Measurements from ENCODE around the gene SDK2. TPM values are rescaled to one million over a fixed set of nuclear protein-coding genes. Genes with fewer than 3 reads are reported as not detected.

Gene SDK2
- total RNA-seq, 2 donors from 2014 or later: 0.94 to 2.1 TPM

DNA sequence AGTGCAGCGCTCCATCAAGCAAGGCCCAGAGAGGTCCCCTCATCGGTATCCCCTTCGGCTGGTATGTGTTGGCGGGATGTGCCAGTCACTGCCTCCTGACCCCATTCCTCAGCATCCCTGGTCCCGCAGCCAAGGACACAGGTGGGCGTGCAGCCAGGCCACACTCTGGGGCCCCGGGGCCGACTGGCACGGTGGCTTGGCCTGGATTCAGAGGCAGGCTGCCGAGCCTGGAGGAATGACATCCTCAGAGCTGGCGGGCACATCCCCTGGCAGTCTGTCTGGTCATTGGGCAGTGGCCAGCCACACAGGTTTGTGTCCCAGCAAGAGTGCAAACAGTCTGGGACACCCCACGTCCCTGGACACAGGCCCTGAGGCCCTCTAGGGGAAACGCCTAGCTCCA lies 111.1 kb downstream of the SDK2 start:
- ATAC-seq (peak; percentile 91 to 92), DNase-seq (peak; percentile 83)
- intact Hi-C loops (cut with DNase I): loop anchor here in 1 of 2 donors (2.0 kb wide), 1 partner anchor 52 kb away; no protein-coding TSS in a partner anchor

DNA sequence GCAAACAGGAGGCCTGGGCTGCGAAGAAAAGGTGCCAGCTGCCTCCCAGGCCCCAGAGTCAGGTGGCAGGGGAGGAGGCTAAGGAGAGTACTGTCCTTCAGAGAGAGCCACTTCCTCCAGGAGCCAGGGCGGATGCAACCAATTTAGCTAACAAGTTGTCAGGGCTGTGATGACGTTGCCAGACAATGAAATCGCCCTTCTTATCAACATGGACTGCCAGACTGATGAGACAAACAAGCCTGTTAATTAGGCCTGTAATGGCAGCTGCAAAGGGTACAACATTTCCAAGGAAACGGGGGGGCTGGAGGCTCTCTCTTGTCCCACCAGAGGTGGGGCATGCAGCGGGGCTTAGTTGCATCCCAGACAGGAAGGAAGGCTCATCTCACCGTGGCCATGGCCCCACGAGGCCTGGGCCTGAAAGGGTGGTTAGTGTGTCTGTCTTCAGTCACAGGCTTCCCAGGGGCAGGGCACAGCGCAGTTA lies 111.8 kb downstream of the SDK2 start:
- intact Hi-C loops (cut with DNase I): loop anchor here in 1 of 2 donors (2.0 kb wide), 1 partner anchor 52 kb away; no protein-coding TSS in a partner anchor
- peak; percentile 5 to 62 for ATAC-seq
- no peak for DNase-seq

GRCh38 chr17:73531158-73531557 lies 113.1 kb downstream of the SDK2 start:
- ATAC-seq: no peak
- no peak for DNase-seq
- intact Hi-C loops (cut with DNase I): no loop called here

DNA sequence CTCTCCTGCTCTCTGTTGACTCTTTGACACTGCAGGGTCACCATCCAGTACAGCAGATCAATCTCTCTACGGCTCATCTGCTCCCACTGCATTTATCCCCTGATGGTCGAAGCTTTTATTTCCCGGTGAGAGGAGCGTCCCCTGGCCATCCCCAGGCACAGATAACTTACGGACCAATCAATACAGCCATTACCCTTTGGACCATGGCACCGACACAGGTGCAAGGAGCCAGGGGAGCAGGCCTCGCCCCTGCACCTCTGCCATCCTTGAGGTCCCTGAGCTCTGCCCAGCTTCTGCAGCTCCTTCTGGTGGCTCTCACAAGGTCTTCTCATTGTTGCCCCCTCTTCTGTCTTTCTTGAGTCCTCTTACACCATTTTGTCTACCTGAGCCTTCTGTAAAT lies 115.6 kb downstream of the SDK2 start:
- ATAC-seq (no peak), DNase-seq (no peak)
- intact Hi-C loops (cut with DNase I): no loop called here

- ATAC-seq (no peak), DNase-seq (no peak)
- intact Hi-C loops (cut with DNase I): no loop called here
Measured at GRCh38 chr17:73526952-73527351, 117.3 kb downstream of the SDK2 start.

- DNase-seq: no peak
- ATAC-seq: no peak
- intact Hi-C loops (cut with DNase I): no loop called here
Measured at GRCh38 chr17:73524941-73525679, 119.1 kb downstream of the SDK2 start.

- ATAC-seq: no peak
- DNase-seq: no peak
- intact Hi-C loops (cut with DNase I): no loop called here
Measured at GRCh38 chr17:73522696-73523095, 121.5 kb downstream of the SDK2 start.

- no peak for DNase-seq
- ATAC-seq: no peak
- intact Hi-C loops (cut with DNase I): no loop called here
Measured at GRCh38 chr17:73522107-73522506, 122.1 kb downstream of the SDK2 start.

- intact Hi-C loops (cut with DNase I): no loop called here
- DNase-seq (no peak), ATAC-seq (no peak)
Measured at GRCh38 chr17:73521376-73521775, 122.9 kb downstream of the SDK2 start.

DNA sequence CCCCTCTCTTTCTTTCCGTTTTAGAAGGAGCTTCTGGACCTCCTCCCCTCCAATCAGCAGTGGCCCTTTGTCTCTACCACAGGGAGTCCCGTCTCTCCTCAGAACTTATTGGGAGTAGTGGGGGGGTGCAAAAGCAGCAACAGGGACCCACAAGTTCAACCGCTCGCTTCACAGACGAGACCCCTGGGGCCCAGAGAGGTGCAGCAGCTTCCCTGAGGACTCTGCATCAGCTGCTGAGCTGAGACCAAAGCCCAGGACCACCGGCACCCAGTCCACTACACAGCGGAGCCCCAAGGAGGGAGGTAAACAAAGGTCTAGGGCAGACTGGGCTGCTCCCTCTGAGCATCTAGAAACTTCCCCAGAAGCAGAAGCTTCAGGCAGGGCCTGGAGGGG lies 123.9 kb downstream of the SDK2 start:
- DNase-seq (no peak), ATAC-seq (no peak)
- intact Hi-C loops (cut with DNase I): no loop called here

DNA sequence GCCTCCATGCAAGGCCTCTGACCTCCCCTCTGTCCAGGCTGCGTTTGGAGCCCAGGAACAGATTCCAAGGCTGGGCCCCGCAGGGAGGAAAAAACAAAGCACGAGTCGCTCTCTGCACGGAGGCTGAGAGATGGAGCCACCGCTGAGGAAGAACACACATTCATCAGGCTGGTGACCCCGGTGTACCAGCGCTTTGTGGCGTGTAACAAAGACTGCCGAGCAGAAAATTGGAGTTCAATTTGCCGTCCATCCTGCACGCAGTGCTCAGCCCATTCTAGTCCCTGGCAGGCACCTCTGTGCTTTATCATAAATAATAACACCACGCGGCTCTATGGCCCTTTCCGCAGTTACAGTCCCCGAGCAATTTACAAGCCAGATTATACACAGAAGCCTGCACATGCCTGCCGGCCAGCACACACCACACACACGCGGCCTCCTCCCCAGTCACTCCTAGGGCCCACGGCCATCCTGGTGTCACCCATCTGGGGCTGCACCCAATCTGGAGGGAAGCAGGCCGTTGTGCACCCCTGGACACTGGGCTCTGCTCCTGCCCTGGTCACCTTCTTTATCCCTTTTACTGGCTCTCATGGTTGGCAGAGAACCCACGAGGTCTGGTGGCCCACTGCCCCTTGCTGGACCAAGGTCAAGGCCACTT lies 124.4 kb downstream of the SDK2 start:
- DNase-seq (no peak), ATAC-seq (no peak)
- intact Hi-C loops (cut with DNase I): no loop called here

- DNase-seq (no peak), ATAC-seq (no peak)
- intact Hi-C loops (cut with DNase I): no loop called here
Measured at GRCh38 chr17:73519011-73519410, 125.2 kb downstream of the SDK2 start.

DNA sequence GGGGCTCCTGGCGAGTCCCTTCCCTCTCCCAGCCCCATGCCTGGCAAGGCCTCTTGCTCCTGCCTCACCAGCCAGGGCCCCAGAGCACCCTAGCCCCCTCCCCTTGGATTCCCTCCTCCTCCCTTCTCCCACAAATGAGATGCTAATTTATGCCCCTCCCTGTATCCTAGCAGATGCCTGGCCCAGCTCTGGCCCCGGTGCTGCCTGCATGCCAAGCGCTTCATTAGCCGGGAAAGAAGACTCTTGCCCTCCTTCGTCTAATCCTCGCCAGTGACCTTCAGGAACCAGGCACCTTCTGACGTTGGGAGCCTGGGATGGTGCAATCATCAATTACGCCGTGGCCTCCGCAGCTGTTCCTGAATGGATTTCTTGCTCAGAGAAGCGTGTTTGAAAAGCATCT lies 127.8 kb downstream of the SDK2 start:
- intact Hi-C loops (cut with DNase I): no loop called here
- DNase-seq: no peak
- ATAC-seq: no peak

DNA sequence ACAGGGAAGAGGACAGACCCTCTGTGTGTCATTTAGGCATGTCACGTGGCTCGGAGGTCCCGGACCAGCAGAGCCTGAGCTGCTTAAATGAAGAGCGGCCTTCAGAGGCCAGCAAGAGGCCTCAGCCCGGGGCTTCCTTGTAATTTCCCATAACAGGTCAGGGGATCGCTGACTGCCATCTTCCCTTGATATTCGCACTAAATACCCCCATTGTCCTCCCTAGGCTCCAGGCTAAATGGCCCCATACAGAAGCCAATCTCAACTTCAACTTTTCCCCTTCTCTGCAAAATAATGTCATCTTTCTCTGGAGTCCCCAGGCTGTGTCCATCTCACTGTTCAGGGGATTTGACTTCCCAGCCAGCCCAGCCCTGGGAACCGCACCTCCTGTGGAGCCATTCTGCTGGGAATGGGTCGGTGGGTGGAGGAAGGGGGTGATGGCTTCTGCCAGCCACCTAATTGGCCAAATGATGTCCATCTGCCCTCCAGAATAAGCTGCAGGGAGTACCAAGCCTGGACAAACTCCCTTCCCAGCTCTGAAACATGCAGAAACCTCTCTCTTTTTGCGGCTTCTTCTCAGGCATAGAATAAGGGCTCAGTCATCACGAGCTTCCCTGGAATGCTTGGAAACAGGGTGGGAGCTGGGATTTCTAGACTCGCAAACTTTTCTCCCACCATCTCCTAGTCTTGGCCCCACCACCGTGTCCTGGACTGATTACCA lies 129.9 kb downstream of the SDK2 start:
- intact Hi-C loops (cut with DNase I): no loop called here
- ATAC-seq: no peak
- DNase-seq: no peak

GRCh38 chr17:73513426-73513825 lies 130.8 kb downstream of the SDK2 start:
- DNase-seq (no peak), ATAC-seq (no peak)
- intact Hi-C loops (cut with DNase I): no loop called here

- no peak for DNase-seq
- intact Hi-C loops (cut with DNase I): no loop called here
- ATAC-seq: no peak
Measured at GRCh38 chr17:73511719-73512115, 132.5 kb downstream of the SDK2 start.

GRCh38 chr17:73510981-73511718 lies 133.1 kb downstream of the SDK2 start:
- ATAC-seq (no peak), DNase-seq (no peak)
- intact Hi-C loops (cut with DNase I): no loop called here

DNA sequence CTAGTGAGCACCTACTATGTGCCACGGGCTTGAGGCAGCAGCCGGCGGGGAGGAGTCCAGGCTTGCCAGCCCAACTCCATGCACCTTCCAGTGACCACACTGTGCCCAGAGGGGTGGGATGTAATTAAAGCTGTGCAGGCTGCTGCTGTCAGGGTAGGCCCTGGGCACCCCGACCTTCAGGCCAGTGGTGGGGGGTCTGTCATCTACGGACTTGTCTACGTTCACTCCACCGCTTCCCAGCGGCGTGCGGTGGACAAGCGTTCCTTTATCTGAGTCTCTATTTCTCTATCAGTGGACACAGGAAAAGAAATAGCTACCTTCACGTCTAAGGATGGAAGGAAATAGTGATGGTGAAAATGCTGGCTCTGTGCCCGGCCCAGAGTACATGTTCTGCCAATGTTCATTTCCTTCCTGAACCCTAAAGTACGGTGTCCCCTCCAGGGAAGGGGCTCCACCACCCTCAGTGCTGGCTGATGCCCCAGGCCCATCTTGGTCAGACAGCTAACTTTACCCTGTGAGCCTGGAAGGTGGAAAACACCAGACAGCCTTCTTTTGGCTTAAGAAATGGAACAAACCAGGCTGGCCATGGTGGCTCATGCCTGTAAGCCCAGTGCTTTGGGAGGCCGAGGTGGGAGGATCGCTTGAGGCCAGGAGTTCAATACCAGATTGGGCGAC lies 135.2 kb downstream of the SDK2 start:
- intact Hi-C loops (cut with DNase I): no loop called here
- ATAC-seq: no peak
- no peak for DNase-seq

Measured in left cardiac atrium (tissue), 4 donors.